ENCODE results near the gene MRPL10. TPM values are rescaled to one million over a fixed set of nuclear protein-coding genes. Genes with fewer than 3 reads are reported as not detected.

The MRPL10 gene
- total and polyA plus RNA-seq, 10 of the 15 experiments (the other 5 are each of a cell fraction or from before 2014, with no cell fraction given) = 18.9 to 61.9 (median 47.3) TPM

GRCh38 chr17:47870056-47870455 lies 38.7 kb upstream of the MRPL10 start:
- TF ChIP-seq JUND (IDR thresholded peaks at IDR 0.05; ENCODE audit: low read depth, low read length) = no peak
- no peak for TF ChIP-seq ZNF622 (IDR thresholded peaks at IDR 0.05)
- no peak for TF ChIP-seq ELK1 (IDR thresholded peaks at IDR 0.05; ENCODE audit: low read depth, low read length)
- no peak for TF ChIP-seq REST (IDR thresholded peaks at IDR 0.05; ENCODE audit: low read depth, low read length)
- TF ChIP-seq RUNX3 (IDR thresholded peaks at IDR 0.05; ENCODE audit: low read length) = no peak
- no peak for TF ChIP-seq POU2F2 (IDR thresholded peaks at IDR 0.05; ENCODE audit: borderline replicate concordance, low read depth, low read length)
- Histone ChIP-seq H3K27me3 (replicated peaks in 1 of 2; ENCODE audit: control insufficient read depth in 2 of 2, insufficient read depth in 2 of 2, low read length in 1 of 2) (peaks cover 0 to 7% of the 10 kb centered on the region in 2 experiments), H4K20me1 (ENCODE audit: control insufficient read depth, insufficient read depth) (no peaks in the 10 kb centered on the region), H3K4me3 (no peak overlapping the region), H3K4me2 (ENCODE audit: control insufficient read depth, insufficient read depth) (no peak overlapping the region), H3K9ac (ENCODE audit: control insufficient read depth, insufficient read depth, low read length) (no peak overlapping the region), H3K27ac (ENCODE audit: control insufficient read depth, insufficient read depth) (no peak overlapping the region), H3K36me3 (ENCODE audit: control insufficient read depth in 2 of 2, insufficient read depth in 2 of 2, low read length in 1 of 2) (no peaks in the 10 kb centered on the region), H3K79me2 (ENCODE audit: control insufficient read depth, insufficient read depth, low read length) (no peaks in the 10 kb centered on the region), H3K9me3 (replicated peaks; ENCODE audit: control insufficient read depth, insufficient read depth, low read length) (no peaks in the 10 kb centered on the region), H2AFZ (ENCODE audit: control insufficient read depth, low read depth, low read length) (no peak overlapping the region), H3K4me1 (ENCODE audit: control insufficient read depth, insufficient read depth, low read length) (peaks cover 6% of the 10 kb centered on the region; the same call in 1 of the 2 replicates)
- DNase-seq (ENCODE audit: low read depth, low spot score) = no peak
- ChIA-PET POLR2A (no interaction called here), SMC1A (ENCODE audit: uncharacterized antibody, unreplicated experiment) (interaction anchor here (0.8 kb wide), 1 partner anchor 21 kb away, joined by 6 read pairs; no protein-coding TSS in a partner anchor), RAD21 (ENCODE audit: unreplicated experiment) (interaction anchor here (1.4 kb wide), 1 partner anchor 20 kb away, joined by 4 read pairs; no protein-coding TSS in a partner anchor), CTCF (interaction anchor here (0.7 to 1.0 kb wide), 3 partner anchors 30 to 121 kb away, joined by 3 read pairs; no protein-coding TSS in a partner anchor)
- in situ Hi-C loops (cut with MboI) (no loop called here), intact Hi-C loops (cut with micrococcal nuclease; ENCODE audit: unreplicated experiment) (no loop called here)
- no TSS peak for BruUV-seq (replicated peaks)
- no peak for FAIRE-seq
- WGBS (ENCODE audit: insufficient coverage, insufficient replicate concordance, low lambda C conversion rate, missing lambda C conversion rate) = 0% methylated on average over 1 of the region's 1 CpG
- no peak for ATAC-seq
